KMS-11 (cell line): ENCODE measurements around the gene TMEM94.
A peak's percentile ranks its signal among the peaks of the same experiment; 100 is the strongest.

Source experiments
- H2AFZ ChIP-seq: fragments of 200-600 bp; sonication (generic); 2 replicates; pipeline ENCODE4 v1.6.1; 2016; ENCODE audit warnings: antibody characterized with exemption, mixed run types, low read depth
- H3K27ac ChIP-seq: fragments of 200-600 bp; sonication (generic); 2 replicates; pipeline ENCODE4 v1.6.1; 2016; ENCODE audit warnings: mild to moderate bottlenecking, mixed run types
- H3K27me3 ChIP-seq: fragments of 200-600 bp; sonication (generic); 2 replicates; pipeline ENCODE4 v1.6.1; 2017; ENCODE audit warnings: mild to moderate bottlenecking, low read depth, mixed run types, moderate library complexity; ENCODE audit not compliant: insufficient read depth
- H3K36me3 ChIP-seq: fragments of 200-600 bp; sonication (generic); 2 replicates; pipeline ENCODE4 v1.6.1; 2017; ENCODE audit warnings: mild to moderate bottlenecking, mixed run types; ENCODE audit not compliant: insufficient read depth
- H3K4me1 ChIP-seq: fragments of 200-600 bp; sonication (generic); 2 replicates; pipeline ENCODE4 v1.6.1; 2016; ENCODE audit warnings: mild to moderate bottlenecking, low read depth, mixed run types; ENCODE audit not compliant: poor library complexity, severe bottlenecking
- H3K4me2 ChIP-seq: fragments of 200-600 bp; sonication (generic); 2 replicates; pipeline ENCODE4 v1.7.0; 2016; ENCODE audit warnings: mild to moderate bottlenecking, mixed run types
- H3K4me3 ChIP-seq: fragments of 200-600 bp; sonication (generic); IDR thresholded peaks from 2 replicates; pipeline ENCODE4 v1.6.1; 2017; ENCODE audit warnings: low read depth, low read length, mixed read lengths; ENCODE audit not compliant: insufficient read depth
- H3K79me2 ChIP-seq: fragments of 200-600 bp; sonication (generic); 2 replicates; pipeline ENCODE4 v1.6.1; 2016; ENCODE audit warnings: low read depth, mixed run types; ENCODE audit not compliant: insufficient read depth
- H3K9ac ChIP-seq: fragments of 200-600 bp; sonication (generic); 2 replicates; pipeline ENCODE4 v1.6.1; 2016; ENCODE audit warnings: mild to moderate bottlenecking, mixed run types
- H4K20me1 ChIP-seq: fragments of 200-600 bp; sonication (generic); 2 replicates; pipeline ENCODE4 v1.6.1; 2016; ENCODE audit warnings: mild to moderate bottlenecking, mixed run types; ENCODE audit not compliant: insufficient read depth
- CTCF ChIP-seq: fragments of 200-600 bp; sonication (generic); conservative IDR thresholded peaks from 2 replicates; pipeline ENCODE4 v1.6.1; 2017; ENCODE audit warnings: low read depth, mild to moderate bottlenecking, antibody characterized with exemption, low read length, moderate library complexity, mixed read lengths

TMEM94 gene

GRCh38 chr17:75412455-75413317 is 43.7 kb upstream of the TMEM94 start:
- no peaks in the 10 kb centered on the region for H3K36me3 ChIP-seq
- H3K4me3 ChIP-seq, result no peak overlapping the region
- peak overlapping the region; percentile 46; the same call in 1 of the 2 replicates for H2AFZ ChIP-seq
- H3K79me2 ChIP-seq, result no peaks in the 10 kb centered on the region
- peak; percentile 87 for TF ChIP-seq CTCF
- H3K27me3 ChIP-seq, result peaks cover 21% of the 10 kb centered on the region; the same call in 1 of the 2 replicates
- peak overlapping the region; percentile 51 for H3K4me2 ChIP-seq
- H3K4me1 ChIP-seq, result peaks cover 6% of the 10 kb centered on the region
- no peaks in the 10 kb centered on the region for H4K20me1 ChIP-seq
- no peak overlapping the region for H3K27ac ChIP-seq
- H3K9ac ChIP-seq, result no peak overlapping the region

GRCh38 chr17:75414488-75414887 is 41.9 kb upstream of the TMEM94 start:
- Histone ChIP-seq H3K79me2 (no peaks in the 10 kb centered on the region), H3K9ac (no peak overlapping the region), H3K4me1 (peaks cover 6% of the 10 kb centered on the region), H3K27ac (no peak overlapping the region), H4K20me1 (no peaks in the 10 kb centered on the region), H2AFZ (no peak overlapping the region), H3K4me2 (no peak overlapping the region), H3K27me3 (peaks cover 21% of the 10 kb centered on the region; the same call in 1 of the 2 replicates), H3K36me3 (no peaks in the 10 kb centered on the region), H3K4me3 (no peak overlapping the region)
- no peak for TF ChIP-seq CTCF

GRCh38 chr17:75416006-75416405 is 40.4 kb upstream of the TMEM94 start:
- H3K27me3 ChIP-seq, result peaks cover 21% of the 10 kb centered on the region; the same call in 1 of the 2 replicates
- no peak overlapping the region for H3K27ac ChIP-seq
- H3K36me3 ChIP-seq, result no peaks in the 10 kb centered on the region
- no peak overlapping the region for H2AFZ ChIP-seq
- no peak overlapping the region for H3K4me2 ChIP-seq
- no peak for TF ChIP-seq CTCF
- no peak overlapping the region for H3K9ac ChIP-seq
- H3K4me1 ChIP-seq, result peaks cover 6% of the 10 kb centered on the region
- no peaks in the 10 kb centered on the region for H4K20me1 ChIP-seq
- H3K79me2 ChIP-seq, result no peaks in the 10 kb centered on the region
- H3K4me3 ChIP-seq, result no peak overlapping the region

- Histone ChIP-seq H3K36me3 (no peaks in the 10 kb centered on the region), H3K27me3 (peaks cover 21% of the 10 kb centered on the region; the same call in 1 of the 2 replicates), H2AFZ (no peak overlapping the region), H3K79me2 (no peaks in the 10 kb centered on the region), H3K27ac (no peak overlapping the region), H3K4me1 (peaks cover 9% of the 10 kb centered on the region), H3K4me2 (no peak overlapping the region), H3K9ac (no peak overlapping the region), H4K20me1 (no peaks in the 10 kb centered on the region), H3K4me3 (no peak overlapping the region)
- no peak for TF ChIP-seq CTCF
Measured at GRCh38 chr17:75417054-75417580, 39.3 kb upstream of the TMEM94 start.
